SU-DHL-6 (cell line): ENCODE data around the gene HSPBP1.

Source experiments
- H2AFZ ChIP-seq: fragments of 200-600 bp; sonication (generic); 2 replicates; pipeline ENCODE4 v1.6.1; 2014; ENCODE audit warnings: low read depth, mild to moderate bottlenecking, moderate library complexity, mixed read lengths, antibody characterized with exemption, low read length; ENCODE audit not compliant: severe bottlenecking
- H3F3A ChIP-seq: fragments of 200-600 bp; shearing (Covaris generic); 2 replicates; pipeline ENCODE4 v1.6.0; 2016; ENCODE audit warnings: antibody characterized with exemption, mild to moderate bottlenecking; ENCODE audit not compliant: insufficient read depth
- H3K27ac ChIP-seq: fragments of 200-600 bp; sonication (generic); 2 replicates; pipeline ENCODE4 v1.5.1; 2016; ENCODE audit warnings: low read depth, mild to moderate bottlenecking, low read length, moderate library complexity, mixed read lengths
- H3K27me3 ChIP-seq: fragments of 200-600 bp; sonication (generic), shearing (Covaris generic); 2 replicates; pipeline ENCODE4 v1.6.0; 2014; ENCODE audit warnings: mild to moderate bottlenecking, low read length
- H3K36me3 ChIP-seq: fragments of 200-600 bp; sonication (generic); 2 replicates; pipeline ENCODE4 v1.6.1; 2014; ENCODE audit warnings: mild to moderate bottlenecking, low read length, mixed read lengths
- H3K4me2 ChIP-seq: fragments of 300-600, 200-600 bp; shearing (Covaris generic), sonication (generic); 2 replicates; pipeline ENCODE4 v1.6.0; 2014; ENCODE audit warnings: low read length, low read depth, mild to moderate bottlenecking; ENCODE audit not compliant: poor library complexity, severe bottlenecking
- H3K4me3 ChIP-seq: fragments of 200-600 bp; sonication (generic); 2 replicates; pipeline ENCODE4 v1.5.1; 2014; ENCODE audit warnings: antibody characterized with exemption, low read length, mild to moderate bottlenecking, mixed read lengths; ENCODE audit not compliant: insufficient read depth, poor library complexity, severe bottlenecking
- H3K79me2 ChIP-seq: fragments of 200-600 bp; sonication (generic); 2 replicates; pipeline ENCODE4 v1.6.1; 2014; ENCODE audit warnings: mild to moderate bottlenecking, low read length, moderate library complexity; ENCODE audit not compliant: insufficient read depth
- H3K9ac ChIP-seq: fragments of 200-600 bp; sonication (generic); 2 replicates; pipeline ENCODE4 v1.7.0; 2014; ENCODE audit warnings: mild to moderate bottlenecking, low read length
- H3K9me2 ChIP-seq: fragments of 200-600 bp; sonication (generic); replicated peaks from 2 replicates; pipeline ENCODE4 v1.6.1; 2014; ENCODE audit warnings: low read length; ENCODE audit not compliant: insufficient read depth
- H3K9me3 ChIP-seq: fragments of 200-600 bp; sonication (generic); 2 replicates; pipeline ENCODE4 v1.6.1; 2014; ENCODE audit warnings: low read length, mixed read lengths; ENCODE audit not compliant: insufficient read depth
- H4K20me1 ChIP-seq: fragments of 200-600 bp; sonication (generic); 2 replicates; pipeline ENCODE4 v1.6.1; 2014; ENCODE audit warnings: low read depth, mild to moderate bottlenecking, antibody characterized with exemption, low read length, moderate library complexity, mixed read lengths
- CTCF ChIP-seq: fragments of 200-600 bp; sonication (generic); IDR thresholded peaks from one replicate; pipeline ENCODE4 v1.5.1; 2017; ENCODE audit warnings: antibody characterized with exemption, mild to moderate bottlenecking, low read length, moderate library complexity; ENCODE audit not compliant: insufficient read depth, poor library complexity, severe bottlenecking
- EZH2phosphoT487 ChIP-seq: fragments of 200-600 bp; sonication (generic), shearing (Covaris generic); conservative IDR thresholded peaks from 2 replicates; pipeline ENCODE4 v1.6.1; 2018; ENCODE audit warnings: mild to moderate bottlenecking, antibody characterized with exemption, low read length, moderate library complexity, mixed read lengths

Gene HSPBP1

GRCh38 chr19:55308281-55308680 is 28.4 kb upstream of the HSPBP1 start:
- Histone ChIP-seq H3K36me3 (no peaks in the 10 kb centered on the region), H3K79me2 (no peaks in the 10 kb centered on the region), H4K20me1 (no peaks in the 10 kb centered on the region), H3K27ac (no peak overlapping the region), H3K4me2 (no peak overlapping the region), H3K9me3 (no peaks in the 10 kb centered on the region), H2AFZ (no peak overlapping the region), H3F3A (no peaks in the 10 kb centered on the region), H3K4me3 (no peak overlapping the region), H3K27me3 (no peaks in the 10 kb centered on the region), H3K9ac (no peak overlapping the region), H3K9me2 (no peaks in the 10 kb centered on the region)
- no peak for TF ChIP-seq CTCF
- TF ChIP-seq EZH2phosphoT487, result no peak

- Histone ChIP-seq H4K20me1 (no peaks in the 10 kb centered on the region), H3K9ac (no peak overlapping the region), H2AFZ (no peak overlapping the region), H3K79me2 (no peaks in the 10 kb centered on the region), H3K4me2 (no peak overlapping the region), H3K9me2 (no peaks in the 10 kb centered on the region), H3K36me3 (no peaks in the 10 kb centered on the region), H3K27me3 (no peaks in the 10 kb centered on the region), H3K9me3 (no peaks in the 10 kb centered on the region), H3F3A (no peaks in the 10 kb centered on the region), H3K4me3 (no peak overlapping the region), H3K27ac (no peak overlapping the region)
- no peak for TF ChIP-seq EZH2phosphoT487
- no peak for TF ChIP-seq CTCF
Observed at GRCh38 chr19:55306712-55307111, 26.8 kb upstream of the HSPBP1 start.

DNA sequence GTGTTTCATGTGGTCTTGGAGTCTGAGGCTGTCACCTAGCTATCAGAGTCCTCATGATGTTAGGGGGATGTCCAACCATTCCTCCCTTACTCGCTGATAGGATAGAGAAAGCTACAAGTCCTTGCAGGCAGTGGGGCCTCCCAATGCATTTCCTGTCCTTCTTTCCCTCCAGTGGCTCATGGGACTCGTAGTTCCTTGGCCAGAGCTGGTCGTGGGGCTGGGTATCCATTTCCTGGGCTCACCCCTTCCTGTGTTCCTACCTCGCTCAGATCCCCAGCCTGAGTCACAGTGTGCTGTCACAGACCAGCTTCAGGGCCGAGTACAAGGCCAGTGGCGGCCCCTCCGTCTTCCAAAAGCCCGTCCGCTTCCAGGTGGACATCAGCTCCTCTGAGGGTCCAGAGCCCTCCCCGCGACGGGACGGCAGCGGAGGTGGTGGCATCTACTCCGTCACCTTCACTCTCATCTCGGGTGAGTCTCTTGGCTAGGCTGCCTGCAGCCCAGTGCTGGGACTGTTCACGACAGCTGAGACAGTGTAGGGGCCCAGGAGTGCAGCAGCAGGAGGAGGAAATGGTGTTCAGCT is 26.2 kb upstream of the HSPBP1 start:
- no peak for TF ChIP-seq EZH2phosphoT487
- TF ChIP-seq CTCF, result no peak
- Histone ChIP-seq H3K79me2 (no peaks in the 10 kb centered on the region), H3K4me2 (no peak overlapping the region), H3K9me3 (no peaks in the 10 kb centered on the region), H3K9ac (no peak overlapping the region), H3K9me2 (no peaks in the 10 kb centered on the region), H3F3A (no peaks in the 10 kb centered on the region), H3K36me3 (no peaks in the 10 kb centered on the region), H2AFZ (no peak overlapping the region), H3K27ac (no peak overlapping the region), H3K4me3 (no peak overlapping the region), H3K27me3 (no peaks in the 10 kb centered on the region), H4K20me1 (no peaks in the 10 kb centered on the region)
